NK-92 treated with Interleukin-12 subunit alpha and Interleukin-12 subunit beta, amount 100 ng/mL, for 24 hours (cell line): ENCODE measurements around the gene ABCA9.
"Not testable (repeated sequence)": the region's sequence is repeated elsewhere in the genome, so short reads cannot be mapped to it uniquely, and the experiment has no call there.

ENCODE experiments used
- DNase-seq: peaks from one replicate; lab custom pipeline; 2025; lab: John Stamatoyannopoulos, UW

ABCA9 gene

DNA sequence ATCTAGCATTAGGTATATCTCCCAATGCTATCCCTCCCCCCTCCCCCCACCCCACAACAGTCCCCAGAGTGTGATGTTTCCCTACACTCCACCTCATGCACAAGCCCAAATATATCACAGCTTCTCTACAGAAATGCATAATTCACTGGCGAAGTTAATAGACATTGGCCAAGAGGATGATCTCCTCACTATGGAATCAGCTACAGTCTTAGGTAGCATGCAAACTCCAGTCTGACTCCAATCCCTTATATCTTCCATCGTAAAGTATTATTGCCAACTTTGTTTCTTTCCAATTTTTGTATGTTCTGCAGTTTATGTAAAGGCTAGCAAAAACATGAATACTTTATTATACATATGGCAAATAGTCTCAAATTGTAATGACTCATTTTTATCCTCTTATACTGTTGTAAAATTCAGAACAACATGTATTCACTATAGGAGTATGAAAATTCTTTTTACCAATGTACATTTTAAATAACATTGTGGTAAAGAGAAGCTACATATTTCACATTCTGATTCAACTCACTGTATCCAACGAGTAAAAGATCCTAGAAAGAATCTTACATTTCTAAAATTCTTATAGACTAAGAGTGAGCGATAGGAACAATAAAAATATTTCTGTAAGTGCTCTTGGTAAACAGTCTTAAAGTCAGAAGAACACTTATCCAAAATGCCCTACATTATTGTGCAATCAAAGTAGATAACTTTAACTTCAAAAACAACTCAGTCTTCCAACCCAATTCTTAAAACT, 106.4 kb downstream of the ABCA9 start:
- DNase-seq, result no peak

DNA sequence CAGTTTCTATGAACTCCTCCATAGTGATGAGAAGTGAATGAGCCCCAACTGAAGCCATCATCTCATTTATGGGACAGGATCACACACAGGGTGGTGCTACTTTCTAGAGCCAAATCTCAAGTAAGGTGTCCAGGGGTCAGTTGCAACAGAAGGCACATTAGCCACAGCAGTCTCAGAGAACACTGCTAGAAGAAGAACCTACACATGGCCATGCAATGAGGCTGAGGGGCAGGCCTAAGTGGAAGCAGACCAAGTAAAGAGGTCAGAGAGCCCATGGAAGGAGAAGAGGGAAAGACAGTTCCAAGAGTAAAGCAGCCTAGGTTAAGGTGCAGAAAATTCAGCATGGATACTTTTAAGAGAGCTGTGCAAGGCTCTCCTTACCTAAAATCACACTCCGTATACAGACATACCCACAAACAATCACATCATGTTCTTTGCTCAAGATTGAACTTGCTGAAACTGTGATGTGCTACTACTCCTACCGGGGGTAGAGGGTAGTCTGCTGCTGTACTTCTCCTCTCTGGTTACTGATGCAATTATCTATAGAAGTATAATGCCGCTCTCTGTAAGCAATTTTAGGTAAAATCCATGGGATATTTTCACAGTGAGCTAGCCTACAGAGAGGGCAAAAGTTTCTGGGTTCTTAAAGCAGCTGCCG, 107.3 kb downstream of the ABCA9 start:
- no peak for DNase-seq

DNA sequence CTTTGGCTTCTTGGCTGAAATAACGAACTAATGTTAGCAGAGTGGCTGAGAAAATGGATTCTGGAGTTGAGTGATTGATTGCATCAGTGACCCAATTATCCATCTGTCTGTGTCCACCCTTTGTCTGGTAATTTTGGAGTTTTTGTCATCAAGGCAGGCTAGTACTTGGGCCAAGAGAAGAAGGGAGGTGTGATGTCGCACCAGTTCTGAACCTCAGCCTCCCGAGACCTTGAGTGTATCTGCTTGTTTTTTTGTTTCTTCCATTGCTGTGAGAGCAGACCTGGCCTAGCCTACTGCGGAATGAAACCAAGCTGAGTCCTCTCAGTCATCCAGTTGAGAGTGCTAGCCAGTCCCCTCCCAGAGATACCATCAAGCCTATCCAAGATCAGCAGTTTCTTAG, 110.0 kb downstream of the ABCA9 start:
- no peak for DNase-seq

DNA sequence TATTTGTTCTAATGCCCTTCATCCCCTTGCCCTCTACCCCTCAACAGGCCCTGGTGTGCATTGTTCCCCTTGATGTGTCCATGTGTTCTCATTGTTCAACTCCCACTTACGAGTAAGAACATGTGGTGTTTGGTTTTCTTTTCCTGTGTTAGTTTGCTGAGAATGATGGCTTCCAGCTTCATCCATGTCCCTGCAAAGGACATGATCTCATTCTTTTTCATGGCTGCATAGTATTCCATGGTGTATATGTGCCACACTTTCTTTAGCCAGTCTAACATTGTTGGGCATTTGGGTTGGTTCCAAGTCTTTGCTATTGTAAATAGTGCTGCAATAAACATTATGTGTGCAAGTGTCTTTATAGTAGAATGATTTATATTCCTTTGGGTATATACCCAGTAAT, 112.9 kb downstream of the ABCA9 start:
- DNase-seq, result not testable (repeated sequence)

DNA sequence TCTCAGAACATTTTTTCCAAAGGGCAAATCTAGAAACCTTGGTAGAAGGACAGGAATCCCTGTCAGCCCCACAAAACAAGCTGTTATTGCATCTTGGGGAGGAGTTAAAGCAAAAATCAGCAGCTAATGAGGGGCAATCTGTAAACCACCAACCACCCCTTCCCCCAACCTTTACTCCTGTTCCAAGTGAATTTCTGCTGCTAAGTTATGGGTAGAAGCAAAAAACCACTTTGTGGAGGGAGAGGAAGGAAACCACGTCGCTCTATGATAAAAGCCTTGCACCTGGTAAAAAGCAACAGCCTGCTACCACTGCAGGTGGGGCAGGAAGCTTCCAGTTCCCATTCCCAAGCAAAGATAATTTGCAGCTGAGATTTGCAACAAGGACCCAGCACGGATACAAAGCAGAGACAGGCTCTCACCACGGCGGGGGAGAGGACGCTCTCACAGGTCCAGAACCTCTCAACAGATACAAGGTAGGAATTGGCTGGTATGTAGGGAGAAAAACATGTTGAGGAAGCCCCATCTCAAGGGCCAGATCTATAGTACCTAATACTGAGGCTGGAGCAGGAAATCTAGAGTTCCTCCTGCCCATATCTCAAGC, 116.2 kb downstream of the ABCA9 start:
- DNase-seq, result no peak

DNA sequence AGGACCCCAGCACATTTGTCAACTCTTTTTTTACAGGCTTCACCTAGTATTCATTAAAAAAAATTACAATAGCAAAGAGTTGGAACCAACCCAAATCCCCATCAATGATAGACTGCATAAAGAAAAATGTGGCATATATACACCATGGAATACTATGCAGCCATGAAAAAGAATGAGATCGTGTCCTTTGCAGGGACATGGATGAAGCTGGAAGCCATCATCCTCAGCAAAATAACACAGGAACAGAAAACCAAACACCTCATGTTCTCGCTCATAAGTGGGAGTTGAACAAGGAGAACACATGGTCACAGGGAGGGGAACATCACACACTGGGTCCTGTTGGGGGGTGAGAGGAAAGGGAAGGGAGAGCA, 116.9 kb downstream of the ABCA9 start:
- not testable (repeated sequence) for DNase-seq

DNA sequence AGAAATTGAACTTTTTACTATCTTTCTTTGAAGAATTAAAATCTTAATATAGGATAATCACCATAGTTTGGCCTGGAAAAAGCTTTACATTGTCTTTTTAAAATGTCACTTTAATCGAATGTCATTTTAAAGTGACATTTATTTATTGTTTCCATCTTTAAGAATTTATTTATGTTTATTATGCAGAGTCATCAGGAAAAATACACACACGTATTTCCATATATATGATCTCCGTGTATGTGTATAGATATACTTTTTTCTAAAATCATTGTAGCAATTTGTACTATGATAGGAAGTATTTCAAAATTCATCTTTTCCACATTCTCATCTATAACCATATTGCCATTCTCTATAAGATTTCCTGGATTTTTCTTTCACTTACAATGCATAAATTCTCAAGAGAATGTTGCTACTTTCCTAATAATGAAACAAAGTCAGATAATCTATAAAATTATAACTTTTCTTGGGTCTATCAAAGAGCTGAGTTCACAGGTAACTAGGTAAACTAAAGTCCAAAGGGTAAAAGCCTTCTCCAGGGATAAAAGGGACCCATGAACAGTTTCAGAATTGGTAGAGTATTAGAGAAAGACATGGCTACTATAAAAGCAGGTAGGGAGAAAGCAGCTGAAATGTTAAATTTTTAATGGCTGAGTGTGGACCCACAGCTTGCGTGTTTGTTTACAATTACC, 117.5 kb downstream of the ABCA9 start:
- DNase-seq, result no peak

DNA sequence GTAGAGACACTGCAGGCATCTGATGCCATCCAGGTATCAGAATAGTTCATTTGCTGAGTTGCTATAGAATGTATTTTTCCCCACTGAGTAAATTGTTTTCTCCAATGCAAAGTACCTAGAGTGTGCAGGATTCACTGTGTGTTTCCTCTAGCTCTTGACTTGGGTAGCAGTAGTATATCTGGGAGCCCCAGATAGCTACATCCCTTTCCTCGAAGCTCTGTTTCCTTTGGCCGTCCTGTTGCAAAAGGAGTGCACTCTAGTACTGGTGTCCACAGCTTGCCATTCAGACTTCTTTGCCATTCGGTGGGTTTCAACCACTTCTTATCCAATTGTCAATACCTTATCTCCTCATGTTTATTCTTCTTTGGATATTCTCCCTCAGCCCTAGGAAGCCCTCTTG, 118.3 kb downstream of the ABCA9 start:
- DNase-seq, result no peak

DNA sequence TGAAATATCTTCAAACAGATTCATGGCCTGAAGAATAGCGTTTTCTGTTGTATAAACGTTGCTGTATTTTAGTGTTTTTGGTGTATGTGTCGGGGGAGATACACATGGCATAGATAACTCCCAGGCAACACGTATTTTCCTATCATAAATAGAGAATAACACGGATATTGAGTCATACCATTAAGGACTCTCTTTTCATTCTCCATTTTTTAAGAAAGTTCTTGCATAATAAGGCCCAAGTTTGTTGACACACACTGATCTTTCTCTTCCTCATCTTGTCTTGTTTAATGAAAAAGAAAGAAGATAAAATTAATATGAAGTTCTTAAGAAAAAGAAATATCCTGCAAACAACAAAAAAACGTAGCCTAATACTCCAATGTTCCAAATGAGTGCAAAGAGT, 119.0 kb downstream of the ABCA9 start:
- DNase-seq, result no peak

DNA sequence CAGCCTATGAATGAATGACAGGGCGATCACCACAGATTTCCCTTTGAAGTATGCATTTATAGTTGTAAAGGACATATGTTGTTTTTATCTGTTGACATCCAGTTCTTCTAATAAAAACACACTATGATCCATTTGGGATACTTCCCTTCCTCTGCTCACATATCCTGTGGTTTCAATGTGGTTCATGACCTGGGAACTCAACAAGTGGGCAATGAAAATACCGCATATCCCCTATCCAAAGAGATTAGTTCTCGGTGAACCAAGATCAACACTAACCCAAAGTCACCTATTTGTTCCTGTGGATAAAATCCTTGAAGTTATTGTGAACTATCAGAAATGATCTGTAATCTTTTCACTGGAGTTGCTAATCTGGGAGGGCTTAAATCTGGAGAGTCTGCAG, 121.5 kb downstream of the ABCA9 start:
- DNase-seq, result no peak

DNA sequence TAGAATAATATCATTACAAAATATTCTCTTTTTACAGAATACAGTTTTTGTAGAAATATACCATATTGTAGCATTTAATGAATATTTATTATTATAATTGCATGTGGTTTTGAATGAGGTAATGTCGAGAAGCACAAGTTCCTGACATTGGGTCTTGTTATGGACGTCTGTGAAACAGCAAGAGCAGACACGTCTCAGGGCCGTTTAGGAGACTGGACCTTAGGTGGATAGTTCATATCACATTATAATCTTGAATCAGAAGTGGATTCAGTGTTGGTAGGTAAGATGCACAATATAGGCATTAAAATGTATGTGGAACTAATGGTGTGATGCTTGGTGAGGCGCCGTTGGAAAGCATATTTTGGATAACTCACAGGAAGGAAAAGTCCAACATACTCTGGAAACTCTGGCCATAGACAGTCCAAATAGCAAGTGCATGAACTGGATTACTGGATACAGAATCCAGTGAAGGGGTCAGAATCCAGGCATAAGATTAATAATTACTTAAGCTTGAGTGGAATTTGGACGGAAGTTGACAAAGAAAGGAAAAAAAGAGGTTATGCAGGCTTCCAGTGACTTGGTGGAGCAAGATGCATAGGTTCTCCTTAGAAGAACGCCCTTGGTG, 122.7 kb downstream of the ABCA9 start:
- DNase-seq, result no peak

DNA sequence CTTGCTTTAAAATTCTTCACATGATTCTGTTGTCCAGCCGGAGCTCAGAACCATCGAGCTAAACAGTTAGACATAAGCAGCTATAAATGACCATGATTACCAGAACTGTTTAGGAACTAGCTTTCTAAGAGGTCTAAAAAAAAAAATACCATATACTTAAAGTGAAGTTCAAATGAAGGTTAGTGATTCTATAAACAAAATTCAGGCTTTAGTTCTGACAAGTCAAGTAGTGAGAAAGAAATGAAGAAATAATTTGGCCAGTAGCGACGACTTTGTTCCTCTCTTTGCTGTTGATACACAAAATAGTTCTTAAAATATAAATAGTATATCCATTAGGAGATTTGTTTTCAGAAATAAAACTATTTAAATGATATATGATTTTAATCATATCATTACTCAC, 133.2 kb downstream of the ABCA9 start:
- no peak for DNase-seq

DNA sequence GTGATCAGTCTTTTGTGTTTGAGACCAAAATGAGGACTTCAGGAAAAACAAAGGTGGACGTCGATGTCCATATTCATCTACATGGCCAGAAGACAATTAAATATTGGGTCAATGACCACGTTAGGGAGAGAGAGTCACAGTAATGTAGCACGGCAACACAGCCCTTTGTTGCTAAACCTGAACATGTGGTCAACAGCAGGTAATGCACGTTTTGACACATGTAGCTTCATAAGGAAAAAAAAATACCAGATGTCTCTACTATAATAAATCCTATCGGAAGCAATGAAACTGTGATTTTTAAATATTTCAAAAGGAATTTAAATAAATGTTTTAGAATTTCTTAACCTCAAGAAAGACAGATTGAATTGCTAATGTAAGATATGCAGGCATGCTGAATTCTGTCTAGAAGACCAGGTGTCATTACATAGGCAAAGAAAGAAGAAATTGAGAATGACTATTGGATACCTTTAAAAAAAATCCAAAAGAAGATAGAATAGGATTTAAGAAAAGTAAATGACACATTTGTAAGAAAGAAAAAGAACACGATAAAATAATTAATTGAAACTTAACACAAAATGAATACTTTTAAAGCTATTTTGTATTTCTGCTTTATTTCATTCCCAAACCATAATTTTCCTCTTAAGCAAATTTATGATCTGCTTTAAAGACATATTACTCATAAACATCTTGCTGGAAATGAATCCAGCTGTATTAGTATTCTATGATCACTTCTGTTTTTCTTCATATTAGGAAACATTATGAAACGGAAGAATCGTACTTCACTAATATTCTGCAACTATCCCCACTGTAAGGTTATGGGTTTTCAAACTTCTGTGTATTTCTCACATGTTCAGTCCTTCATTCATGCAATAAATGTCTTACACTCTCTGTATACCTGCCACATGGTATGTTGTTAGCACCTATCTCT, 135.7 kb downstream of the ABCA9 start:
- no peak for DNase-seq
